Hepatocyte (in vitro differentiated cells): ENCODE results near the gene SYT2. TPM values are rescaled to one million over a fixed set of nuclear protein-coding genes. Genes with fewer than 3 reads are reported as not detected.

Source experiments
- DNase-seq: peaks from one replicate; pipeline ENCODE4 v3.0.0-alpha.2; 2016; ENCODE audit warnings: low spot score
- H2AFZ ChIP-seq: fragments of 200-600 bp; sonication (generic); 2 replicates; pipeline ENCODE4 v1.6.0; 2016; ENCODE audit warnings: antibody characterized with exemption, mild to moderate bottlenecking
- H3K27ac ChIP-seq: fragments of 200-600 bp; sonication (generic); 2 replicates; pipeline ENCODE4 v1.5.1; 2016; ENCODE audit warnings: mild to moderate bottlenecking
- H3K27me3 ChIP-seq: fragments of 200-600 bp; sonication (generic); 2 replicates; pipeline ENCODE4 v1.6.1; 2016
- H3K36me3 ChIP-seq: fragments of 200-600 bp; sonication (generic); replicated peaks from 2 replicates; pipeline ENCODE4 v1.5.1; 2016; ENCODE audit warnings: low read depth; ENCODE audit not compliant: insufficient read depth
- H3K4me1 ChIP-seq: fragments of 200-600 bp; sonication (generic); 2 replicates; pipeline ENCODE4 v1.5.1; 2016; ENCODE audit warnings: mild to moderate bottlenecking, moderate library complexity; ENCODE audit not compliant: insufficient read depth
- H3K4me2 ChIP-seq: fragments of 200-600 bp; sonication (generic); 2 replicates; pipeline ENCODE4 v1.6.0; 2016
- H3K4me3 ChIP-seq: fragments of 200-600 bp; sonication (generic); 2 replicates; pipeline ENCODE4 v1.5.1; 2016; ENCODE audit warnings: mild to moderate bottlenecking
- H3K79me2 ChIP-seq: fragments of 200-600 bp; sonication (generic); 2 replicates; pipeline ENCODE4 v1.6.0; 2017; ENCODE audit warnings: mild to moderate bottlenecking
- H3K9me2 ChIP-seq: fragments of 200-600 bp; sonication (generic); replicated peaks from 2 replicates; pipeline ENCODE4 v1.6.0; 2017; ENCODE audit warnings: mild to moderate bottlenecking; ENCODE audit not compliant: insufficient read depth
- H3K9me3 ChIP-seq: fragments of 200-600 bp; sonication (generic); 2 replicates; pipeline ENCODE4 v1.5.1; 2016; ENCODE audit warnings: low read depth, mild to moderate bottlenecking
- H4K20me1 ChIP-seq: fragments of 200-600 bp; sonication (generic); 2 replicates; pipeline ENCODE4 v1.6.0; 2016; ENCODE audit warnings: mild to moderate bottlenecking; ENCODE audit not compliant: insufficient read depth, poor library complexity, severe bottlenecking
- EZH2 ChIP-seq: fragments of 200-600 bp; sonication (generic); IDR thresholded peaks from 2 replicates; pipeline ENCODE4 v1.6.1; 2016; ENCODE audit warnings: antibody characterized with exemption, mild to moderate bottlenecking, borderline replicate concordance
- EZH2phosphoT487 ChIP-seq: fragments of 200-600 bp; sonication (generic); IDR thresholded peaks from one replicate; pipeline ENCODE4 v1.6.1; 2018; ENCODE audit warnings: antibody characterized with exemption, mild to moderate bottlenecking, low read depth, moderate library complexity; ENCODE audit not compliant: unreplicated experiment, severe bottlenecking
- WGBS: methylation state at CpG from one replicate; pipeline ENCODE4 v1.1.6; 2016; ENCODE audit warnings: low lambda C conversion rate; ENCODE audit errors: missing lambda C conversion rate; 5-methylcytosine and 5-hydroxymethylcytosine counted together
- polyA plus RNA-seq: library from polyadenylated mRNA; unstranded; fragments of >200 nt; fragmentation: Nextera tagmentation; extraction: Ambion mirVana; gene quantifications from 2 replicates; pipeline ENCODE4 v1.2.1, GENCODE V29; 2016
- total RNA-seq: library from RNA; depleted of rRNA; stranded (reverse); fragments of >200 nt; gene quantifications from 2 replicates; pipeline ENCODE4 v1.2.3, GENCODE V29; 2014
- TF ChIP-seq, protein P1 (sequence below): fragments of 200-600 bp; sonication (generic); IDR thresholded peaks from 2 replicates; pipeline ENCODE4 v1.5.1; 2016; ENCODE audit warnings: antibody characterized with exemption, mild to moderate bottlenecking; ENCODE audit not compliant: poor library complexity

SYT2 gene
- total and polyA plus RNA-seq, 2 experiments from 2014 or later = 0.81 to 0.90 TPM

DNA sequence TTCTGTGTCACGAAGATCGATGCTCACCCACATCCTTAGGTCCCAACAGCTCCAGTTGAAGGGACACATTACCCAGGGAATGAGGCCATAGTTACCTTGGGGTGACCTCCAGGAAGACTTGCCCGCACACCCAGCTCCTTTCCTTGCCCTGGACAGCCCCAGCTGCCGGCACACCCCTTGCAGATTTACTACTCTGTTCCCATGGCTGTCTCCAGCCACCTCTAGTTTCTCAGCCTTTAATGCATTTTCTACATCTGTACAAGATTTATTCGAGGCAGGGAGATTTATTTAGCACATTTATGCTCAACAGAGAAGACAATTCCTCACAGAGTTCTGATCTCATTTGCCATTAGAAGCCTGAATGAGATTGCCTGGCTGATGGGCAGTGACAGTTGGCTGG, 36.7 kb downstream of the SYT2 start:
- no peak overlapping the region for H3K4me2 ChIP-seq
- no peaks in the 10 kb centered on the region for H3K79me2 ChIP-seq
- H4K20me1 ChIP-seq = no peaks in the 10 kb centered on the region
- DNase-seq = no peak
- H3K4me1 ChIP-seq = no peaks in the 10 kb centered on the region
- H3K9me3 ChIP-seq = no peaks in the 10 kb centered on the region
- 88% methylated on average over 5 of the region's 5 CpGs for WGBS
- H2AFZ ChIP-seq = no peak overlapping the region
- no peaks in the 10 kb centered on the region for H3K9me2 ChIP-seq
- H3K36me3 ChIP-seq = no peaks in the 10 kb centered on the region
- no peak overlapping the region for H3K4me3 ChIP-seq
- no peak for TF ChIP-seq EZH2phosphoT487
- TF ChIP-seq EZH2 = no peak
- TF ChIP-seq, protein P1, sequence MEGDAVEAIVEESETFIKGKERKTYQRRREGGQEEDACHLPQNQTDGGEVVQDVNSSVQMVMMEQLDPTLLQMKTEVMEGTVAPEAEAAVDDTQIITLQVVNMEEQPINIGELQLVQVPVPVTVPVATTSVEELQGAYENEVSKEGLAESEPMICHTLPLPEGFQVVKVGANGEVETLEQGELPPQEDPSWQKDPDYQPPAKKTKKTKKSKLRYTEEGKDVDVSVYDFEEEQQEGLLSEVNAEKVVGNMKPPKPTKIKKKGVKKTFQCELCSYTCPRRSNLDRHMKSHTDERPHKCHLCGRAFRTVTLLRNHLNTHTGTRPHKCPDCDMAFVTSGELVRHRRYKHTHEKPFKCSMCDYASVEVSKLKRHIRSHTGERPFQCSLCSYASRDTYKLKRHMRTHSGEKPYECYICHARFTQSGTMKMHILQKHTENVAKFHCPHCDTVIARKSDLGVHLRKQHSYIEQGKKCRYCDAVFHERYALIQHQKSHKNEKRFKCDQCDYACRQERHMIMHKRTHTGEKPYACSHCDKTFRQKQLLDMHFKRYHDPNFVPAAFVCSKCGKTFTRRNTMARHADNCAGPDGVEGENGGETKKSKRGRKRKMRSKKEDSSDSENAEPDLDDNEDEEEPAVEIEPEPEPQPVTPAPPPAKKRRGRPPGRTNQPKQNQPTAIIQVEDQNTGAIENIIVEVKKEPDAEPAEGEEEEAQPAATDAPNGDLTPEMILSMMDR = no peak
- no peak overlapping the region for H3K27ac ChIP-seq
- no peaks in the 10 kb centered on the region for H3K27me3 ChIP-seq

DNA sequence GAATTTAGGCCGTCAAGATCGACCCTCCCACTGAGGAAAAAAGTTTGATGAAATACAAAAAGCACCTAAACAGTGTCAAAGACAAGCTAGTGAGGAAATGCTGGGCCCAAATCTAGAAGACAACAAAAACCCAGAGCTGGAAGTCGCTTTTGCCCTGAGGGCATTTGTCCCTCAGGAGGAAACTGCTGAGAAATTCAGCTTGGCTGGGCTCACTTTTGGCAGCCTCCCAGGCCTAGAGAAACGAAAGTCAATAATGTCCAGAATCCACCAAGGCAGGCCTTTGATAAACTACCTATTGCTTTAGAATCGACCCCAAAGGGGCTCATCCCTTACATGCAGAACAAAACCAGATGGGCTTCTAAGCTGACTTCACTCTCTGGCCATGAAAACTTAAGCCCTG, 38.9 kb downstream of the SYT2 start:
- H3K4me2 ChIP-seq = no peak overlapping the region
- H3K79me2 ChIP-seq = no peaks in the 10 kb centered on the region
- no peaks in the 10 kb centered on the region for H3K27me3 ChIP-seq
- no peak overlapping the region for H3K27ac ChIP-seq
- no peaks in the 10 kb centered on the region for H4K20me1 ChIP-seq
- no peaks in the 10 kb centered on the region for H3K4me1 ChIP-seq
- no peaks in the 10 kb centered on the region for H3K9me2 ChIP-seq
- TF ChIP-seq EZH2 (no peak), EZH2phosphoT487 (no peak)
- TF ChIP-seq, protein P1 = no peak
- no peak overlapping the region for H3K4me3 ChIP-seq
- no peak for DNase-seq
- H3K36me3 ChIP-seq = no peaks in the 10 kb centered on the region
- H3K9me3 ChIP-seq = no peaks in the 10 kb centered on the region
- 65% methylated on average over 5 of the region's 5 CpGs for WGBS
- H2AFZ ChIP-seq = no peak overlapping the region

DNA sequence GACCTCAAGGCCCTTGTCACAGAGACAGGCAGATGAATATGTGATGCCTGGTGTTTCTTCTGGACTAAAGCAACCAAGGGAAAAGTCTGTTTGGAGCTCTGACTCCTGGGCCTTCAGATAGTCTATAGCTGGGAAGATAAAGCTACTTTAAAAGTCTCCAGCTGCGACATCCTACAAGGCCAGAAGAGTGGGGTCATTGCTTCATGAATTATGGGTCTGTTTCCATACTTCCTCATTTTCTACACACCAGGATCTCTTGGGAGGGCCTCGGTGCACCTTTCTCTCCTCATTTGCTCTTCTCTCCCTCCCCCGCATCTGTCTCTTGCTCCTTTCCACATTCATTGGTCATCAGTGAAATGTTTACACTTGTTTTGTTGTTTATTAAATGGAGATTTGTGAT, 44.8 kb downstream of the SYT2 start:
- Histone ChIP-seq H3K36me3 (no peaks in the 10 kb centered on the region), H3K4me3 (no peak overlapping the region), H3K27ac (no peak overlapping the region), H3K9me2 (no peaks in the 10 kb centered on the region), H3K79me2 (no peaks in the 10 kb centered on the region), H3K27me3 (peaks cover 13% of the 10 kb centered on the region), H3K4me1 (no peaks in the 10 kb centered on the region), H3K4me2 (no peak overlapping the region), H3K9me3 (no peaks in the 10 kb centered on the region), H2AFZ (no peak overlapping the region), H4K20me1 (no peaks in the 10 kb centered on the region)
- WGBS = 94% methylated on average over 3 of the region's 3 CpGs
- TF ChIP-seq, protein P1 = no peak
- TF ChIP-seq EZH2phosphoT487 (no peak), EZH2 (no peak)
- no peak for DNase-seq

DNA sequence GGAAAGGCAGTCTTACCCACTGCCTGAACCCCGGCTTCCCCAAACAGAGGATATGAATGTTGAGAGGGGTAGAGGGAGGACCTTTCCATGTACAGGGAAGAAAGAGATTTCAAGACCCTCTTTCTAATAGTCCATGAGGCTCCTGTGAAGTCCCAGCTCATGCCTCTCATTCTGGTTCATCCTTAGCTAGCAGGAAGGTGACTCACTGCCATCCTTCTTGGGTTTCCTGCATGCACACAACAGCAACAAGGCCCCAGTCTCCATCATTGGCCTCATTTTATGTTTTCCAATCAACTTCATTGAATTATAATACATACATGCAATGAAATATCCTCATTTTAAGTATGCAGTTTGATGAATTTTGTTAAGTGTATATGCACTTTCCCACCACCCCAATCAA, 46.2 kb downstream of the SYT2 start:
- 65% methylated on average over 1 of the region's 1 CpG for WGBS
- Histone ChIP-seq H3K9me3 (no peaks in the 10 kb centered on the region), H3K4me1 (no peaks in the 10 kb centered on the region), H4K20me1 (no peaks in the 10 kb centered on the region), H3K4me3 (no peak overlapping the region), H3K9me2 (no peaks in the 10 kb centered on the region), H3K4me2 (no peak overlapping the region), H3K27ac (no peak overlapping the region), H3K79me2 (no peaks in the 10 kb centered on the region), H3K36me3 (no peaks in the 10 kb centered on the region), H2AFZ (no peak overlapping the region), H3K27me3 (peaks cover 23% of the 10 kb centered on the region)
- DNase-seq = no peak
- TF ChIP-seq EZH2phosphoT487 (no peak), EZH2 (no peak)
- TF ChIP-seq, protein P1 = no peak
